ENCODE measurements around the gene TPP2.

DNA sequence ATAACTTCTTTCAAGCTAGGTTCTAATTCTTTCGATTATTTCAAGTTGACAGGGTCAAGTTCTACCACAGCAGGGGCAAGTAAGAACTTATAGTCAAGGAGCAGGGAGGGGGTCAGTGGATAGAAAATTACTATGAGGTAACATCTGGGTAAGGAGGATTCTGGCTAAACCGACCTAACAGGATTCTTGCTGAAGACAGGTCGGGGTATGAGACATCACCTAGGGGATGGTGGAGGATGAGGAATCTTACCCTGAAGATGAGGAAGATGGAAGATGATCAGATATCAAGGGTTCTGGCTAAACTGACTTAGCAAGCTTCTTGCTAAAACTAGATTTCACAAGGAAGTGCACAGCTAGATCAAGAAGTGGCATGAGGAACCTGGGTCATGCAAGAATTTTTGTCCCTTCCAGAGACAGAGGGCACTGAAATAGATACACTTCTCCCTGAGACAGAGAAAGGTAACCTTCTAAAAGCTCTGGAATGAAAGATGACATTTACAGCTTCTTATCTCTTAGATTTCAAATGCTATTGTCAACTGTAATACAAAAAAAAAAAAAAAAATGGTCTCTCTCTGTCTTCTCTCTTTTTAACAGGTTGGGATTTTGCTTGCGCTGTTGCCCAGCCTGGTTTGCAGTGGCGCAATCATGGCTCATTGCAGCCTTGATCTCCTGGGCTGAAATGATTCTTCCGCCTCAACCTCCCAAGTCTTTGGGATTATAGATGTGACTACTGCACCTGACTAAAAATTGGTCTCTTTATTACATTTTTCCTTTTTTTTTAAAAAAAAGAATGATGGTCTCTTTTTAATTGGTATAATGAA lies 107.7 kb downstream of the TPP2 start:
- TF ChIP-seq, protein P1, sequence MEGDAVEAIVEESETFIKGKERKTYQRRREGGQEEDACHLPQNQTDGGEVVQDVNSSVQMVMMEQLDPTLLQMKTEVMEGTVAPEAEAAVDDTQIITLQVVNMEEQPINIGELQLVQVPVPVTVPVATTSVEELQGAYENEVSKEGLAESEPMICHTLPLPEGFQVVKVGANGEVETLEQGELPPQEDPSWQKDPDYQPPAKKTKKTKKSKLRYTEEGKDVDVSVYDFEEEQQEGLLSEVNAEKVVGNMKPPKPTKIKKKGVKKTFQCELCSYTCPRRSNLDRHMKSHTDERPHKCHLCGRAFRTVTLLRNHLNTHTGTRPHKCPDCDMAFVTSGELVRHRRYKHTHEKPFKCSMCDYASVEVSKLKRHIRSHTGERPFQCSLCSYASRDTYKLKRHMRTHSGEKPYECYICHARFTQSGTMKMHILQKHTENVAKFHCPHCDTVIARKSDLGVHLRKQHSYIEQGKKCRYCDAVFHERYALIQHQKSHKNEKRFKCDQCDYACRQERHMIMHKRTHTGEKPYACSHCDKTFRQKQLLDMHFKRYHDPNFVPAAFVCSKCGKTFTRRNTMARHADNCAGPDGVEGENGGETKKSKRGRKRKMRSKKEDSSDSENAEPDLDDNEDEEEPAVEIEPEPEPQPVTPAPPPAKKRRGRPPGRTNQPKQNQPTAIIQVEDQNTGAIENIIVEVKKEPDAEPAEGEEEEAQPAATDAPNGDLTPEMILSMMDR (IDR thresholded peaks at IDR 0.05) = no peak
- TF ChIP-seq POLR2AphosphoS5 (IDR thresholded peaks at IDR 0.05) (no peak), POLR2A (IDR thresholded peaks at IDR 0.05) (no peak)

All from breast epithelium (tissue), 3 donors.